ENCODE measurements around the gene CD1C. TPM values are rescaled to one million over a fixed set of nuclear protein-coding genes. Genes with fewer than 3 reads are reported as not detected.
"Not testable (repeated sequence)": the region's sequence is repeated elsewhere in the genome, so short reads cannot be mapped to it uniquely, and the experiment has no call there.

CD1C gene
- total RNA-seq, 1 donor: not detected

DNA sequence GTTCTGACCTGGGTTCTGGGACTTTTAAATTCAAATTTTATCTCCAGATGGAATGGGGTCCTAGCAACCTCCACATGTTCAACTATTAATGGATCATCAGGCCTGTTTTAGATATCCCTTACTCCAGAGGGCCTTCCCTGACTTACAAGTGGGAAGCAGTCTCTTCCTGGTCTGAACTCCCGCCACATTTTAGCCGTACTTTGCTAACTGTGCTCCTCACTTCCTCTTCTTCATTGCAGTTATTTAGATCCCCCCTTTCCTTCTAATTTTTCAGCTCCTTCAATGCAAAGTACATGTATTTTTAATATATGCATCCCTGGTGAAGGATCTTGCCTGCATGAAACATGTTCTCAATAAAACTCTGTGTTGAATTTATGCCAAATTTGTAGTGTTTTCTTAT is 31.8 kb upstream of the CD1C start:
- Histone ChIP-seq H3K79me2 (ENCODE audit: insufficient read depth, low read length) (no peaks in the 10 kb centered on the region), H3K4me1 (ENCODE audit: insufficient read depth, low read length) (no peaks in the 10 kb centered on the region), H4K20me1 (ENCODE audit: insufficient read depth, low read length) (no peaks in the 10 kb centered on the region), H3K27me3 (ENCODE audit: insufficient read depth, low read length) (no peaks in the 10 kb centered on the region), H2AFZ (ENCODE audit: low read length) (no peak overlapping the region), H3K36me3 (ENCODE audit: insufficient read depth, low read length) (no peaks in the 10 kb centered on the region), H3K4me2 (ENCODE audit: insufficient read depth, low read length) (no peak overlapping the region), H3K27ac (ENCODE audit: low read depth, low read length) (no peak overlapping the region), H3K9me3 (ENCODE audit: low read depth, low read length) (no peaks in the 10 kb centered on the region), H3K4me3 (ENCODE audit: insufficient read depth, low read length) (no peak overlapping the region)
- DNase-seq (ENCODE audit: insufficient read length, low spot score, missing footprints): no peak
- TF ChIP-seq, protein P1, sequence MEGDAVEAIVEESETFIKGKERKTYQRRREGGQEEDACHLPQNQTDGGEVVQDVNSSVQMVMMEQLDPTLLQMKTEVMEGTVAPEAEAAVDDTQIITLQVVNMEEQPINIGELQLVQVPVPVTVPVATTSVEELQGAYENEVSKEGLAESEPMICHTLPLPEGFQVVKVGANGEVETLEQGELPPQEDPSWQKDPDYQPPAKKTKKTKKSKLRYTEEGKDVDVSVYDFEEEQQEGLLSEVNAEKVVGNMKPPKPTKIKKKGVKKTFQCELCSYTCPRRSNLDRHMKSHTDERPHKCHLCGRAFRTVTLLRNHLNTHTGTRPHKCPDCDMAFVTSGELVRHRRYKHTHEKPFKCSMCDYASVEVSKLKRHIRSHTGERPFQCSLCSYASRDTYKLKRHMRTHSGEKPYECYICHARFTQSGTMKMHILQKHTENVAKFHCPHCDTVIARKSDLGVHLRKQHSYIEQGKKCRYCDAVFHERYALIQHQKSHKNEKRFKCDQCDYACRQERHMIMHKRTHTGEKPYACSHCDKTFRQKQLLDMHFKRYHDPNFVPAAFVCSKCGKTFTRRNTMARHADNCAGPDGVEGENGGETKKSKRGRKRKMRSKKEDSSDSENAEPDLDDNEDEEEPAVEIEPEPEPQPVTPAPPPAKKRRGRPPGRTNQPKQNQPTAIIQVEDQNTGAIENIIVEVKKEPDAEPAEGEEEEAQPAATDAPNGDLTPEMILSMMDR (IDR thresholded peaks at IDR 0.05; ENCODE audit: extremely low read depth, low read depth, low read length): no peak

DNA sequence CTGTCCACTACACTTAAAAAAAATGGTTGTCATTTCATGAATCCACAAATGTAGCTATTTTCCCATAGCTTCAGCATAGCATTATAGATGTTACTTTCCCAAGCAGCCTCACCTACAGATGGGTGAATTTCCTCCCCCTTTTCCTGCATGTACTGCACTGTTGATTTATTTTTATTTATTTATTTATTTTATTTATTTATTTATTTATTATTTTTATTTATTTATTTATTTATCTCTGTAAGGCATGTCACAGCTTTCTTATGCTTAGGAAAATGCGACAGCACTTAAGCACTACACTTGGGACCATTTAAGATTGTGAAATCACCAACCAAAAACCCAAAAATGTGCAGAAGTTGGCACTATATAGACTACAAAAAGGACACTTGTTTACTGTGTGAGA is 30.6 kb upstream of the CD1C start:
- Histone ChIP-seq H3K4me3 (ENCODE audit: insufficient read depth, low read length) (no peak overlapping the region), H3K4me2 (ENCODE audit: insufficient read depth, low read length) (no peak overlapping the region), H3K27ac (ENCODE audit: low read depth, low read length) (no peak overlapping the region), H3K4me1 (ENCODE audit: insufficient read depth, low read length) (no peaks in the 10 kb centered on the region), H3K27me3 (ENCODE audit: insufficient read depth, low read length) (no peaks in the 10 kb centered on the region), H2AFZ (ENCODE audit: low read length) (no peak overlapping the region), H3K9me3 (ENCODE audit: low read depth, low read length) (no peaks in the 10 kb centered on the region), H3K79me2 (ENCODE audit: insufficient read depth, low read length) (no peaks in the 10 kb centered on the region), H4K20me1 (ENCODE audit: insufficient read depth, low read length) (no peaks in the 10 kb centered on the region), H3K36me3 (ENCODE audit: insufficient read depth, low read length) (no peaks in the 10 kb centered on the region)
- DNase-seq (ENCODE audit: insufficient read length, low spot score, missing footprints): no peak
- TF ChIP-seq, protein P1 (IDR thresholded peaks at IDR 0.05; ENCODE audit: extremely low read depth, low read depth, low read length): no peak

DNA sequence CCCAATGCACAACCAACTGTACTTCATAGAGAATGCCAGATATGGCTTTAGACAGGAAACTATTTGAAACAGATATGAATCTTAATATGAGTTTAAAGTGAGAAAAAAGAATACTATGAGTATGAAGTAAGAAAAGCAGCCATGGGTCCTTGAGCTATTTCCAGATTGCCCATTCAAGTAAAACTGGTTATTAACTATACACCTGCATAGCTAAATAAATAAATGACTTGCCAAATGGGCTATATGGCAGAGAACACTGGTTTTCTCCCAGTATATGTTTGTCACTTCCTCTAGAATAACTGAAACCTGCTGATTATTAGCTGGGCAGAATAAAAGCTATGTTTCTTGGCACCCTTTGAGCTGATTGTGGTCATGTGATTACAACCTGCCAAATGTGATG is 17.0 kb upstream of the CD1C start:
- H2AFZ ChIP-seq (ENCODE audit: low read length): no peak overlapping the region
- no peaks in the 10 kb centered on the region for H3K27me3 ChIP-seq (ENCODE audit: insufficient read depth, low read length)
- TF ChIP-seq, protein P1 (IDR thresholded peaks at IDR 0.05; ENCODE audit: extremely low read depth, low read depth, low read length): no peak
- no peaks in the 10 kb centered on the region for H3K36me3 ChIP-seq (ENCODE audit: insufficient read depth, low read length)
- no peak overlapping the region for H3K27ac ChIP-seq (ENCODE audit: low read depth, low read length)
- no peaks in the 10 kb centered on the region for H3K9me3 ChIP-seq (ENCODE audit: low read depth, low read length)
- H4K20me1 ChIP-seq (ENCODE audit: insufficient read depth, low read length): no peaks in the 10 kb centered on the region
- no peaks in the 10 kb centered on the region for H3K4me1 ChIP-seq (ENCODE audit: insufficient read depth, low read length)
- DNase-seq (ENCODE audit: insufficient read length, low spot score, missing footprints): no peak
- H3K4me3 ChIP-seq (ENCODE audit: insufficient read depth, low read length): no peak overlapping the region
- no peaks in the 10 kb centered on the region for H3K79me2 ChIP-seq (ENCODE audit: insufficient read depth, low read length)
- H3K4me2 ChIP-seq (ENCODE audit: insufficient read depth, low read length): no peak overlapping the region

GRCh38 chr1:158274797-158275196 is 14.9 kb upstream of the CD1C start:
- Histone ChIP-seq H3K27me3 (ENCODE audit: insufficient read depth, low read length) (no peaks in the 10 kb centered on the region), H3K79me2 (ENCODE audit: insufficient read depth, low read length) (no peaks in the 10 kb centered on the region), H3K4me2 (ENCODE audit: insufficient read depth, low read length) (no peak overlapping the region), H3K27ac (ENCODE audit: low read depth, low read length) (no peak overlapping the region), H3K4me1 (ENCODE audit: insufficient read depth, low read length) (no peaks in the 10 kb centered on the region), H3K36me3 (ENCODE audit: insufficient read depth, low read length) (no peaks in the 10 kb centered on the region), H4K20me1 (ENCODE audit: insufficient read depth, low read length) (no peaks in the 10 kb centered on the region), H3K9me3 (ENCODE audit: low read depth, low read length) (no peaks in the 10 kb centered on the region), H3K4me3 (ENCODE audit: insufficient read depth, low read length) (no peak overlapping the region), H2AFZ (ENCODE audit: low read length) (no peak overlapping the region)
- no peak for DNase-seq (ENCODE audit: insufficient read length, low spot score, missing footprints)
- TF ChIP-seq, protein P1 (IDR thresholded peaks at IDR 0.05; ENCODE audit: extremely low read depth, low read depth, low read length): no peak

DNA sequence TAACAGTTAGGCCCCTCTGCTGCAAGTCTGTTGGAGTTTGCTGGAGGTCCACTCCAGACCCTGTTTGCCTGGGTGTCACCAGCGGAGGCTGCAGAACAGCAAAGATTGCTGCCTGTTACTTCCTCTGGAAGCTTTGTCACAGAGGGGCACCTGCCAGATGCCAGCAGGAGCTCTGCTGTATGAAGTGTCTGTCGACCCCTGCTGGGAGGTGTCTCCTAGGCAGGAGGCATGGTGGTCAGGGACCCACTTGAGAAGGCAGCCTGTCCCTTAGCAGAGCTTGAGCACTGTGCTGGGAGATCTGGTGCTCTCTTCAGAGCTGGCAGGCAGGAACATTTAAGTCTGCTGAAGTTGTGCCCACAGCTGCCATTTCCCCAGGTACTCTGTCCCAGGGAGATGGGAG is 7.3 kb upstream of the CD1C start:
- H3K27ac ChIP-seq (ENCODE audit: low read depth, low read length); H3K27me3 ChIP-seq (ENCODE audit: insufficient read depth, low read length); H3K36me3 ChIP-seq (ENCODE audit: insufficient read depth, low read length); H3K4me3 ChIP-seq (ENCODE audit: insufficient read depth, low read length); H3K4me2 ChIP-seq (ENCODE audit: insufficient read depth, low read length); H3K9me3 ChIP-seq (ENCODE audit: low read depth, low read length); H4K20me1 ChIP-seq (ENCODE audit: insufficient read depth, low read length); H3K79me2 ChIP-seq (ENCODE audit: insufficient read depth, low read length); H2AFZ ChIP-seq (ENCODE audit: low read length); H3K4me1 ChIP-seq (ENCODE audit: insufficient read depth, low read length); DNase-seq (ENCODE audit: insufficient read length, low spot score, missing footprints): not testable (repeated sequence)
